Lung (tissue), 12 donors: ENCODE results near the gene CELF2. TPM values are rescaled to one million over a fixed set of nuclear protein-coding genes. Genes with fewer than 3 reads are reported as not detected.
A peak's percentile ranks its signal among the peaks of the same experiment; 100 is the strongest.

Source experiments
- ATAC-seq: fragments of 200-7000 bp; cut with Tn5 transposase; one replicate; pipeline ENCODE4 v1.9.1; 2020; ENCODE audit warnings: moderate number of reproducible peaks; ENCODE audit not compliant: insufficient read depth, low FRiP score
- DNase-seq, 3 donors: peaks; one replicate each; pipeline ENCODE4 v3.0.0-alpha.2; 2013 to 2017
- H3K27ac ChIP-seq, 2 donors: one replicate each; pipeline ENCODE4 v1.5.1; 2013; ENCODE audit warnings: mild to moderate bottlenecking in 2 of 2, moderate library complexity in 2 of 2, control low read depth in 1 of 2, inconsistent platforms in 1 of 2, low read depth in 1 of 2, low read length in 1 of 2
- H3K27me3 ChIP-seq, 3 donors: one replicate each; pipeline ENCODE4 v1.5.1; 2013; ENCODE audit warnings: low read length in 2 of 3; ENCODE audit not compliant: control insufficient read depth in 3 of 3, insufficient read depth in 3 of 3
- H3K36me3 ChIP-seq, 4 donors: one replicate each; pipeline ENCODE4 v1.5.1; 2013; ENCODE audit warnings: low read length in 4 of 4, mild to moderate bottlenecking in 1 of 4, moderate library complexity in 1 of 4; ENCODE audit not compliant: control insufficient read depth in 4 of 4, insufficient read depth in 4 of 4
- H3K4me1 ChIP-seq, 5 donors: one replicate each; pipeline ENCODE4 v1.5.1; 2013; ENCODE audit warnings: low read length in 5 of 5, mild to moderate bottlenecking in 2 of 5, moderate library complexity in 1 of 5; ENCODE audit not compliant: control insufficient read depth in 5 of 5, insufficient read depth in 5 of 5
- H3K4me3 ChIP-seq: one replicate; pipeline ENCODE4 v1.5.1; 2013; ENCODE audit warnings: mild to moderate bottlenecking, control low read depth, moderate library complexity
- H3K9ac ChIP-seq, 2 donors: one replicate each; pipeline ENCODE4 v1.5.1; 2013; ENCODE audit warnings: low read length in 2 of 2, control low read depth in 1 of 2; ENCODE audit not compliant: insufficient read depth in 1 of 2
- H3K9me3 ChIP-seq, 4 donors: one replicate each; pipeline ENCODE4 v1.5.1; 2013; ENCODE audit warnings: low read length in 3 of 4, mild to moderate bottlenecking in 1 of 4, moderate library complexity in 1 of 4; ENCODE audit not compliant: control insufficient read depth in 4 of 4, insufficient read depth in 3 of 4
- CTCF ChIP-seq: IDR thresholded peaks from 2 replicates; pipeline ENCODE4 v1.5.1; 2012; ENCODE audit warnings: mild to moderate bottlenecking; ENCODE audit errors: control extremely low read depth, extremely low read depth
- WGBS, 2 donors: extraction: QIAGEN DNeasy Blood & Tissue Kit; methylation state at CpG; one replicate each; pipeline ENCODE4 v1.1.7; 2013; 5-methylcytosine and 5-hydroxymethylcytosine counted together
- polyA plus RNA-seq, 2 donors: library from polyadenylated mRNA; stranded (reverse); fragments of 200-250 nt; gene quantifications; one replicate each; pipeline ENCODE4 v1.2.1, GENCODE V29; 2013
- total RNA-seq, 2 donors: library from RNA; depleted of rRNA in 1 of 2; stranded (reverse); fragments of >200 nt in 1 of 2; gene quantifications; one replicate each; pipeline ENCODE4 v1.2.1, GENCODE V29; 2014 to 2021
- donor health status: control.
- donor health status: control.
- donor health status: Bipolar disorder and iron deficiency.
- donor health status: healthy.
- donor health status: DM: yes; HTN: yes; CAD: no.

Gene CELF2
- total and polyA plus RNA-seq, 4 donors: 13.6 to 115 (median 63.7) TPM

- H3K9me3 ChIP-seq: no peaks in the 10 kb centered on the region
- H3K27ac ChIP-seq: peak overlapping the region in 1 of 2 donors; percentile 45
- no peaks in the 10 kb centered on the region for H3K27me3 ChIP-seq
- no peak for TF ChIP-seq CTCF
- no peak overlapping the region for H3K9ac ChIP-seq
- no peak for ATAC-seq
- WGBS, 2 donors: 72 to 93% methylated on average over 3 of the region's 3 CpGs
- peaks cover 3 to 36% (median 16%) of the 10 kb centered on the region in 5 donors for H3K4me1 ChIP-seq
- no peaks in the 10 kb centered on the region for H3K36me3 ChIP-seq
- DNase-seq: no peak
- no peak overlapping the region for H3K4me3 ChIP-seq
These were observed 3.8 kb upstream of the CELF2 start for GRCh38 chr10:11013836-11014235.

DNA sequence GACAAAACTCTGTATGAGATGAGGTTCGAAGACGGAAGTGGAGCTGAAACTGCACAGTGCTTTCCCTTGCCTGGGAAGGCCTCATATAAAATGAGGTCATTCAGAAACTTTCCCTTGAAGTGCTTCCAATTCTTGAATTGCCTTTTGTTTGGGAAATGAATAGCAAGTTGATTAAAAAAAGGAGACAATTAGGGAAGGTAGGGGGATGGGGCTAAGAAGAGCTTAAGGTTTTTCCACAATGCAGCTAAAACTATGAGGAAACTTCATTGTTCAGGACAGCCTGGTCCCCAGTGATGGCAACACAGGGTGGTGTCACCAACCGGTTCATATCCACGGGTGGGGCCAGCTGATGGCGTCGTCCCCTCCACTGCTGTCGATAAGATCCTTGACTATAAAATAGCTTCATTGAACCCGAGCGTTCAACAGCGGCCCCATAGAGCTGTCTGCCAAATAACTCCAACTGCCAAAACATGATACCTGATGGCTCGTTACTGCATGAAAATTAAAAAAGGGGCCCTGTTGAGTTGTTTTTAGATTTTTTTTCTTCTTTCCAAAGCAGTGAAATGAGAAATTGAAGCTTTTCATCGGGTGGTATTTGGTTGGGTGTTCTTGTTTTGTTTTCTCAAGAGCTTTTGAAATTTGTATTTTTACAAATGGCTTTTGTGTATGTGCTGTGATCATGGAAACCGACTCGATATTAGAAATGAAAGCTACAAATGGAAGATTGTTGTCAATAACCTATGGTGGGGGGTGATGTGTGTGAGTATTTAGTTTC lies 2.8 kb upstream of the CELF2 start:
- TF ChIP-seq CTCF: no peak
- ATAC-seq (no peak), DNase-seq (peak in 2 of 3 donors; percentile 76 to 82)
- Histone ChIP-seq H3K27me3 (no peaks in the 10 kb centered on the region), H3K4me3 (no peak overlapping the region), H3K36me3 (no peaks in the 10 kb centered on the region), H3K27ac (peak overlapping the region; percentile 33 to 79), H3K4me1 (peaks cover 5 to 40% (median 13%) of the 10 kb centered on the region in 5 donors), H3K9me3 (no peaks in the 10 kb centered on the region), H3K9ac (peak overlapping the region; percentile 2 to 20)
- WGBS, 2 donors: 59 to 80% methylated on average over 14 of the region's 14 CpGs

DNA sequence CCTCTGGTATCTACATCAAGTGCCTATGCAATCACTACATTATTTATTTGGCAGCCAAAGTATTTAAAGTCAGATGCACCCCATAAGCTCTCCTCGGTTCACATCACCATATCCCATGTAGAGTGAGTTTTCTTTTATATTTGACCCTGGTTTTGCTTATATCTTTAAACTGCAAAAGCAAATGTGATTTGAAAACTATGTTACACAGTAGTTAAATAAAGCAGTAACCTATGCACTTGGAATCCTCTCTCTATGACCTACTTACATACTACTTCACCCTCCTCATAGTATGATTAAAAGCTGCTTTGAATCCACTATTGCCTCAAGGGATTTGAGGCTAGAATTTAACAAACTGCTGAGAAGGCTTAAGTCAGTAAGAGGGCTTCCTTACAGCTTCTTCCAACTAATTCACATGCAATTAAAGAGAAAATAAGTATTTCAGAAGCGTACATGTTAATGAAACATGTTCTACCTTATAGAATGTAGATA lies 2.2 kb upstream of the CELF2 start:
- Histone ChIP-seq H3K27ac (peak overlapping the region in 1 of 2 donors; percentile 33), H3K9me3 (no peaks in the 10 kb centered on the region), H3K9ac (no peak overlapping the region), H3K36me3 (no peaks in the 10 kb centered on the region), H3K27me3 (no peaks in the 10 kb centered on the region), H3K4me1 (peaks cover 6 to 40% (median 13%) of the 10 kb centered on the region in 5 donors), H3K4me3 (no peak overlapping the region)
- WGBS, 2 donors: 81 to 87% methylated on average over 2 of the region's 2 CpGs
- ATAC-seq: no peak
- DNase-seq: peak in 1 of 3 donors; percentile 34
- no peak for TF ChIP-seq CTCF
